Frontal cortex (tissue), 4 donors: ENCODE data around the gene MPC2. TPM values are rescaled to one million over a fixed set of nuclear protein-coding genes. Genes with fewer than 3 reads are reported as not detected.

Source experiments
- DNase-seq, 2 donors: peaks; one replicate each; pipeline ENCODE4 v3.0.0; 2012; ENCODE audit warnings: low spot score in 2 of 2
- FAIRE-seq: peaks from 2 replicates; lab custom pipeline; 2012; peaks lifted over from hg19 to GRCh38; lab: Jason Lieb, UNC
- total RNA-seq: library from RNA; depleted of rRNA; stranded (reverse); fragments of >200 nt; gene quantifications from one replicate; pipeline ENCODE4 v1.2.3, GENCODE V29; 2014
- donor health status: control.
- donor health status: control.
- donor health status: control.

The MPC2 gene
- total RNA-seq, result 62.8 TPM

DNA sequence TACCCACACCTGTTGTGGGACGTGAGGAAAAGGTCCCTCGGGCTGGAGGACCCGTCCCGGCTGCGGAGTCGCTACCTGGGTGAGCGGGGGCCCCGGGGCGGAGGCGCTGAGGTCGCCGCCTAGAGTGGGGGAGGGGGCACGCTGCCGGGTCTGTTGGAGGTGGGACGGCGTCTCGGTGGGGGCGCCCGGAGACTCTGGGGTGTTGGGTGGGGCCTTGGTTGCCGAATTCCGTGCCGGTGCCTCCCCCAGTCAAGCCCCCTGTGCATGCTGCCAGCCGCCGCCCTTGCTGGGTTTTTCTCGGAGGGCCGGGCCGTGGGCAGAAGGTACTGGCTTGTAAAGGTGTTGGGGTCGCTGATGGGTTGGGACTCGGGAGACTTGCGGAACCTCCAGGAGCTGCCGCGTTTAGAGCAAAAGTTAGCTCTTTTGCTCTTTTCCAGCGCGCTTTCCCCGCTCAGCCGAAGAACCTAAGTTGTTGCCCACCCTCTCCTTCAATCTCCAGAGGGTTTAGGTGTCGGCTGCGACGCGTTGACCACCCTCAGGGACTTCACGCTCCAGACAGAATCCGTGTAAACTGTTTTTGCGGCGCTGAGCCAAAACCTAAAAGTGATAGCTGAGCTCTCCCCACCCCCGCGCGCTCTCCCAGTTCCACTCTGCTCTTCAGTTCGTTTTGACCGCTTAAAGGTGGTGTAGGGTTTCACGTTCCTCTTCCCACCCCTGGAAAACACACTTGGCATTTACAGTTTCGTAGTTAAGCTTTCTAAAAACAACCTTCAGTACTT lies at the start of gene MPC2:
TSS of gene MPC2 (minus strand) at position 143 of the 779 bp plus-strand sequence. CDS start 1,231 bp downstream, outside the sequence.
- FAIRE-seq (no peak), DNase-seq (peak; percentile 34 to 43)

DNA sequence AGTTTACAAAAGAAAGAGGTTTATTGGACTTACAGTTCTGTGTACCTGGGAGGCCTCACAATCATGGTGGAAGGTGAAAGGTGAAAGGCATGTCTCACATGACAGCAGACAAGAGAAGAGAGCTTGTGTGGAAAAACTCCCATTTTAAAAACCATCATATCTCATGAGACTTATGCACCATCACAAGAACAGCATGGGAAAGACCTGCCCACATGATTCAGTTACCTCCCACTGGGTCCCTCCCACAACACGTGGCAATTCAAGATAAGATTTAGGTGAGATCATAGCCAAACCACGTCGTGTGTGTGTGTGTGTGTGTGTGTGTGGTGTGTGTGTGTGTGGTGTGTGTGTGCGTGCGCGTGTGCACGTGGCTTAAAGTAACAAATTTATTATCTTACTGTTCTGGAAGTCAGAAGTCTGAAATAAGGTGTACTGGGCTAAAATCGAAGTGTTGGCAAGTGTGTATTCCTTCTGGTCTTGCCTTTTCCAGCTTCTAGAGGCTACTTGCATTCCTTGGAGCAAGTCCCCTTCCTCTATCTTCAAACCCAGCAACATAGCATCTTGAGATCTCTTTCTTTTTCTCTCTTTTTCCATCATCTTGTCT lies 48.1 kb upstream of the MPC2 start:
- FAIRE-seq (no peak), DNase-seq (no peak)

DNA sequence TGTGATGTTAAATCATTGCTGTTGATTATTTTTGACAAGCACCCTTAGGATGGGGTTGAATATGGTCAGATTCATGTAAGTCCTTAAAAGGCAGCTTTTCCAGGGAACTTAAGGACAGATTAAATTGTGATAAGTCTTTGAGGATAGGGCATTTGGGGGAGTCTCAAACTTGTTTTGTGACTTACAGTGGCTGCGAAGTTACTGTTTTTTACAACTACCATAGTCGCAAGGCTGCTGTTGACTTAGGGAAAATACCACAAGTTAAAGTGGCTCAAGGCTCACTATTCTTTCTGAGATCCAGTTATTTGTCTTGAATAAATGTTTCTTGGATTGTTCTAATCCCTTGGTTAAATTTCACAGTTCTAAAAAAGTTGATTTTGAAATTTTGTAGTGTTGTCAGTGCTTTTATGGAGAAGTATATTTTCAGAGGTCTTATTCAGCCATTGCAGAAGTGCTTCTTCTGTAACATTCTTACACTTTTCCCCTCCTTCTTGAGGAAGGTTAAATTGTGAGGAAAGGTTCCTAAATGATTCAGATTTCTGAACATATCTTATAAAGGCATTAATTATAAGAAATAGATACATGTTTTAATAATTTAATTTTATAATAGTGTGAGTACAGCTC lies 47.0 kb upstream of the MPC2 start:
- FAIRE-seq, result no peak
- DNase-seq, result no peak

DNA sequence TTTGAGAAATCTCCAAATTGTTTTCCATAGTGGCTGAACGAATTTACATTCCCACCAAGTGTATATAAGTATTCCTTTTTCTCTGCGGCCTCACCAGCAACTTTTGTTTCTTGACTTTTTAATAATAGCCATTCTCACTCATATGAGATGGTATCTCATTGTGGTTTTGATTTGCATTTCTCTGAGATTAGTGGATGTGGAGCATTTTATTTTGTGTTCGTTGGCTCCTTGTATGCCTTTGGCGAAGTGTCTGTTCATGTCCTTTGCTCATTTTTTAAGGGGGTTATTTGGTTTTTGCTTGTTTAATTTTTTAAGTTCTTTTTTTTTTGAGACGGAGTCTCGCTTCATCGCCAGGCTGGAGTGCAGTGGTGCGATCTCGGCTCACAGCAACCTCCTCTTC lies 45.1 kb upstream of the MPC2 start:
- DNase-seq (no peak), FAIRE-seq (no peak)

DNA sequence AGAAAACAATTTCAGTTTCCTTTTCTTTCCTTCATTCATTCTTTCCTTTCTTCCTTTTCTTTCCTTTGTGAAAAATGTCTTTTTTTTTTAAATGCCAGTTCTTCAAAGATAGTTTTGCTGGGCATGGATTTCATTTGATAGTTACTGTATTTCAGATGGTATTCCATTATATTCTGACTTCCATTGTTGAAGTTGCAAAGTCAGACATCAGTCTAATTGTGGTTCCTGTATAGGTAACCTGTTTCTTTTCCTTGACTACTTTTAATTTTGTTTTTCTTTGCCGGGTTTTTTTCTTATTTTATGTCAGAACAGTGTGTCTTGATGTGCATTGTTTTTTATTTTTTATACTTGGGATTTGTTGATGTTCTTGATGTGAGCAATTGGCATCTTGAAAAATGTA lies 40.4 kb upstream of the MPC2 start:
- FAIRE-seq (no peak), DNase-seq (no peak)

DNA sequence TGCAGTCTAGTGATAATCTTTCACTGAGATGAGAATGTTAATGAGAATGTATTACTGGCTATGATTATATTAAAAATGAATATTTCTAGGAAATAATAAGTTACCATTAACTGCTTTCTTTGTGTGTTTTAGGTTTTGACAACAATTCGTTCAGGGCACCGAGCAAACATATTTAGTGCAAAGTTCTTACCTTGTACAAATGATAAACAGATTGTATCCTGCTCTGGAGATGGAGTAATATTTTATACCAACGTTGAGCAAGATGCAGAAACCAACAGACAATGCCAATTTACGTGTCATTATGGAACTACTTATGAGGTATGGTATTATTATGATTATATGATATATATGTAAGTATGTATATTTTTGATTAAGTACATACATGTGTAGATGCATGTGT lies 37.8 kb upstream of the MPC2 start:
- DNase-seq, result no peak
- FAIRE-seq, result no peak

DNA sequence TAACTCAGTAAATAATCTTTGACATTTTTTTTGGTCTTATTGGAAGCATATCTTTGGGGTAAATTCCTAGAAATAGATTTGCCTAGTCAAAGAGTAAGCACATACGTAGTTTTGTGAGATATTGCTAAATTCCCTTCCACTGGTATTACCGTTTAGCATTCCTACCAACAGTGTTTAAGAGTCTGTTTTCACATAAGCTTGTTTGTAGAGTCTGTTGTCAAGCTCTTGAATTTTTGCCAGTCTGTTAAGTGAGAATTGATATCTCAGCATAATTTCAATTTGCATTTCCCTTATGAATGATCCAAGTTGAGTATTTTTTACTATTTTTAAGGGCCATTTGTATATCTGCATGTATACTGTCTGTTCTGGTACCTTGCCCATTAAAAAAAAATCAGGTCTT lies 37.0 kb upstream of the MPC2 start:
- FAIRE-seq (no peak), DNase-seq (no peak)

DNA sequence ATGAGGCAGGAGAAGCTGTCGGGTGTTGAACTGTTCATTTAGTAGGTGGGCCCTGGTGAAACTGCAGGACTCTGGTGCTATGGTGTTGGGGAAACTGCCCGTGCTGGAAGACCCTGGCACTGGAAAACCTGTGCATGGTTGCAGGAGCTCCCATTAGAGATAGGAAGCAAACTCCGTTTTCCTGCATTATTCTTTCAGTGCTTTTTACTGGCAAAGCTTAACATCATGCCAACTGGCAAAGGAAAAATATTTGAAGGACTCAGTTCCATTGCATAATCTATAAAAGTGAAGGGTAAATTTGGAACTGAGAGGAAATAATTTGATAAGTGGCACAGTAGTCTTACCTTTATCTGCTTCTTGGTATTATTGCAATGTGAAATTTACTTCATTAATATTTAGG lies 31.7 kb upstream of the MPC2 start:
- DNase-seq (no peak), FAIRE-seq (no peak)

DNA sequence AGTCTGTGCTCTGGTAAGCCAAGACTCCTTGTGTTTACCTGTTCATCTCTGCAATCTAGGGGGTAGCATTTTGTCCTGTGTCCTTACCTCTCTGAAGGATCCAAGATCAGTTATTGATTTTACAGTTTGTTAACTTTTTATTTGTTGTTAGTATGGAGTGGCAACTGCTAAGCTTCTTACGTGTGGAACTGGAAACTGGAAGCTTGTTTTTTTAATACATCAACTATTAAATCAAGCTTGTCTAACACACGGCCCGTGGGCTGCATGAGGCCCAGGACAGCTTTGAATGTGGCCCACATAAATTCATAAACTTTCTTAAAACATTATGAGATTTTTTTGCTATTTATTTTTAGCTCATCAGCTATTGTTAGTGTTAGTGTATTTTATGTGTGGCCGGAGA lies 29.2 kb upstream of the MPC2 start:
- FAIRE-seq (no peak), DNase-seq (no peak)

DNA sequence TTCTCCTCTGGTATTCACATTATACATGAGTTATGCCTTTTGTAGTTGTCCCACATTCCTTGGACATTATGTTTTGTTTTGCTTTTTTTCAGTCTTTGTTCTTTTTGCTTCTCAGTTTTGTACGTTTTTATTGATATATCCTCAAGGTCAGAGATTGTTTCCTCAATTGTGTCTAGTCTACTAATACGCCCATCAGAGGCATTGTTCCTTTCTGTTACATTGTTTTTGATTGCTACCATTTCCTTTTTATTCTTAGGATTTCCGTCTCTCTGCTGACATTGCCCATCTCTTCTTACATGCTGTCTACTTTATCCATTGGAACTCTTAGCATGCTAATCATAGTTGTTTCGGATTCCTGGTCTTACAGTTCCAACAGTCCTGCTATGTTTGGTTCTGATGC lies 27.8 kb upstream of the MPC2 start:
- no peak for FAIRE-seq

DNA sequence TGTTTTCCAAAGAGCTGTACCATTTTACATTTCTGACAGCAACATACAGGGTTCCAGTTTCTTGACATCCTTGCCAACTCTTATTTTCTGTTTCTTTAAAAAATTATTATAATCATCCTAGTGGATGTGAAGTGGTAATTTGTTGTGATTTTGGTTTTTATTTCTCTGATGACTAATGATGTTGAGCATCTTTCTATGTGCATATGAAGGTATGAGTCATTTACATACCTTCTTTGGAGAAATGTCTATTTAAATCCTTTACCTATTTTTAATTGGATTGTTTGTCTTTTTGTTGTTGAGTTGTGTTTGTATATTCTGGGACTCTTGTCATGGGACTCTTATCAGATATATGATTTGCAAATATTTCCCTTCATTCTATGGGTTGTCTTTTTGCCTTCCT lies 20.8 kb upstream of the MPC2 start:
- FAIRE-seq (no peak), DNase-seq (no peak)

More for the DNA sequence above, 27.8 kb upstream of the MPC2 start:
- no peak for DNase-seq

DNA sequence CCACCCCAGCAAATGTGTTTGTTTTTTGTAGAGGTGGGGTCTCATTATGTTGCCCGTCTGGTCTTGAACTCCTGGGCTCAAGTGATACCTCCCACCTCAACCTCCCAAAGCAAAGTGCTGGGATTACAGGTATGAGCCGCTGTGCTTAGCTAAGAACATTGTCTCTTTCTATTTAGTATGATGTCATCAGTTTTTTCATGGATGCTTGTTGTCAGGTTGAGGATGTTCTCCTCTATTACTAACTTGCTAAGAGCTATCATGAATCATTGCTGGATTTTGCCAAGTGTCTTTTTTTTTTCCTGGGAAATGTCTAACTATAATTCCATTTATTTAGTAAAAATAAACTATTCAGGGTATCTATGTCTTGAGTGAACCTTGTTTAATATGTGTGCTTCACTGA lies 19.0 kb upstream of the MPC2 start:
- FAIRE-seq, result no peak

DNA sequence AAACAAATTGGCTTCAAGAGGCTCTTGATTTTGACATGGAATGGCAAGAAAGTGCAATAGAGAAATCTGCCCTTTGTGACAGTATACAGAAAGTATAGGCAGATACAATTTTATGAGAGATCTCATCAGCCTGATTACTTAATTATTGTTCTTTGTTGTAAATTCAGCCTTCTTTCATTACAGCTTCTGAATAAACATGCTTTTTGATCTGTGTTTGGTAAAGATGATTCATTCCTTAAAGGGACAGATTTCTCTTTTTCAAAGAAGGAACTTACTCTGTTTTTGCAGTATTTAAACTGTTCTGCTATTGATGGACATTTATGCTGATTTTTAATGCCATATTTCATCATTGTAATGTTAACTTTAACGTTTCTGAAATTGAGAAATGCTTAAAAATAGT lies 13.7 kb upstream of the MPC2 start:
- FAIRE-seq (no peak), DNase-seq (no peak)

More for the DNA sequence above, 19.0 kb upstream of the MPC2 start:
- DNase-seq, result no peak

DNA sequence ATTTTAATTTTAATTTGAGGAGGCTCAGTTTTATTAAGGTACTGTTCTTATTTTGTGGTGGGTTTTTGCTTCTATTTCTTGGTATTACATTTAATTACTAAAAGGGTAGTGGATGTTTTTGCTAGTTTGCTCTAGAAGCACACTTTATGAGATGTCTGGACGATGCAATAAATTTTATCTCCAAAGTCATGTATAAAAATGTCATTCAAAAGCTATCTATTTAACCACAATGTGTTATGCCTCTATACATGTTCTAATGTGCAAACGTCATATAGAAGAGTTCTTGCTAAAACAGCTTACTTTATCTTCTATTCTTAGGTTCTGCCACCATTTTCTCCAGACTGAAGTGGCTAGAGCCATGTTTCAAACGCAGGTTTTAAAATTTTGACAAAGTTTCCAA lies 12.9 kb upstream of the MPC2 start:
- no peak for DNase-seq
- no peak for FAIRE-seq

DNA sequence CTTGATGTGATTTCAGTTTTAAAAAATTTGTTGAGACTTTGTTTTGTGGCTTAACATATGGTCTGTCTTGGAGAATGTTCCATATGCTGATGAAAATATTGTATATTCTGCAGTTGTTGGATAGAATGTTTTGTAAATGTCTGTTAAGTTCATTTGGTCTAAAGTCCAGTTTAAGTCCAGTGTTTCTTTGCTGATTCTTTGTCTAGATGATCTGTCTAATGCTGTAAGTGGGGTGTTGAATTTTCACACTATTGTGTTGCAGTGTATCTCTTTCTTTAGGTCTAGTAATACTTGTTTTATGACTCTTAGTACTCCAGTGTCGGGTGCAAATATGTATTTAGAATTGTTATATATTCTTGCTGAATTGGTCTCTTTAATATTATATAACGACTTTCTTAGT lies 10.9 kb upstream of the MPC2 start:
- DNase-seq, result no peak
- no peak for FAIRE-seq

DNA sequence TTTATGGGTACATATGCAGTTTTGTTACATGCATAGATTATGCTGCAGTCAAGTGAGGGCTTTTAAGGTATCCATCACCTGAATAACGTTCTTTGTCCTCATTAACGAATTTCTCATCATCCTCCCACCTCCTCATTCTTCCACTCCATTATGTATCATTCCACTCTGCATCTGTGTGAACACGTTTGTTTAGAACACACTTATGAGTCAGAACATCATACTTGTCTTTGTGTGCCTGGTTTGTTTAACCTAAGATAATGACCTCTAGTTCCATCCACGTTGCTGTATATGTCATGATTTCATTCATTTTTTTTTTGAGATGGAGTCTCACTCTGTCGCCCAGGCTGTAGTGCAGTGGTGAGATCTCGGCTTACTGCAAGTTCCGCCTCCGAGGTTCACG lies 6.7 kb upstream of the MPC2 start:
- FAIRE-seq (no peak), DNase-seq (no peak)

DNA sequence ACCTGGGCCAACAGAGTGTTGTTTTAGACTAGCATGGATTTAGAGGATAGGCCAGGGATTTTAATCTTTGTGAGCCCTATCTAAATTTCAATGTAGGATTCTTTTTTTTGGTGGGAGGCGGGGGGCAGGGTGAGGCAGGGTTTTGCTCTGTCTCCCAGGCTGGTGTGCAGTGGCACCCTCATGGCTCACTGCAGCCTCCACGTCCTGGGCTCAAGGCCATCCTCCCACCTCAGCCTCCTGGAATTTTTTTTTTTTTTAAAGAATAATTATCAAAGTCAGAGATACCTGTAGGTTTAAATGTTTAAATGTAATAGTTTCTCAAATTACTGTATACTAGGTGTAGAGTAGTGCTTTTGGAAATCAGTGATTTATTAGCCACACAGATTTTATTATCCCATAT lies 3.4 kb upstream of the MPC2 start:
- DNase-seq, result no peak
- no peak for FAIRE-seq

DNA sequence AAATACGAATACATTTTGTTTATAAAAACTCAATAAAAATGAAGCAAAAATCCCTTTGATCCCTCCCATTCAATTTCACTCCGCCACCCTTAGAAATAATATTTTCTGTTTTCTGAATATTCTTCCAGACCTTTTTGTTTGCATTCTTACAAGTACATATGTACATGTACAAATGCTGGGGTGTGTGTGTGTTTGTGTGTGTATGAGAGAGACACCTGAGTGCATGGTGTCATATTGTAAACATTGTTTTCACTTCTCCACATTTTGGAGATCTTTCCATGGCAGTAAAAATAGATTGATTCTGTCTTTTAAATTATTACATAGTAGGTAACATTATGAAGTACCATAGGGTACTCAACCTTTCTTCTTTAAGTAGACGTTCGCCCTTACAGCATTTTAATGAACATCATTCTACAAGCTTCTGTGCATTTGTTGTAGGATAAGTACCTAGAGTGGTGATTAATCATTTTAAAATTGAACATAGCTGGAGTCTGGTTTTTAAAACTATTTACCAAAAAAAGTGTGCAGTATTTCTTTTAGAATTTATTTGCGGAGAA lies 1.3 kb upstream of the MPC2 start:
- DNase-seq (no peak), FAIRE-seq (no peak)

DNA sequence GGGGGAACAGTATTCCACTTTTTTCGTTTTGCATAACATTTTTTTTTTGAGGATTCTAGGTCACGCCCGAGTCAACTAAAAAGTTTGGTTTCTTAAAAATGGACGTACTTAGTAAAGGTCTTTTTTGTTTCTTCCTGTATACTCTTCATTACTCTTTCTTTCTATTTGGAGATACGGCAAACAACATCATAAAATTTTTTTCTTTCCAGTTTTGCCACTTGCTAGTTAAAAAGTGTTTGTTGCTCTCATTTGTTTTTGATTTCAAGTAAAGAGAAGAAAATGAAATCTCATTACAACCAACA lies 788 bp upstream of the MPC2 start:
- no peak for FAIRE-seq
- DNase-seq, result no peak

DNA sequence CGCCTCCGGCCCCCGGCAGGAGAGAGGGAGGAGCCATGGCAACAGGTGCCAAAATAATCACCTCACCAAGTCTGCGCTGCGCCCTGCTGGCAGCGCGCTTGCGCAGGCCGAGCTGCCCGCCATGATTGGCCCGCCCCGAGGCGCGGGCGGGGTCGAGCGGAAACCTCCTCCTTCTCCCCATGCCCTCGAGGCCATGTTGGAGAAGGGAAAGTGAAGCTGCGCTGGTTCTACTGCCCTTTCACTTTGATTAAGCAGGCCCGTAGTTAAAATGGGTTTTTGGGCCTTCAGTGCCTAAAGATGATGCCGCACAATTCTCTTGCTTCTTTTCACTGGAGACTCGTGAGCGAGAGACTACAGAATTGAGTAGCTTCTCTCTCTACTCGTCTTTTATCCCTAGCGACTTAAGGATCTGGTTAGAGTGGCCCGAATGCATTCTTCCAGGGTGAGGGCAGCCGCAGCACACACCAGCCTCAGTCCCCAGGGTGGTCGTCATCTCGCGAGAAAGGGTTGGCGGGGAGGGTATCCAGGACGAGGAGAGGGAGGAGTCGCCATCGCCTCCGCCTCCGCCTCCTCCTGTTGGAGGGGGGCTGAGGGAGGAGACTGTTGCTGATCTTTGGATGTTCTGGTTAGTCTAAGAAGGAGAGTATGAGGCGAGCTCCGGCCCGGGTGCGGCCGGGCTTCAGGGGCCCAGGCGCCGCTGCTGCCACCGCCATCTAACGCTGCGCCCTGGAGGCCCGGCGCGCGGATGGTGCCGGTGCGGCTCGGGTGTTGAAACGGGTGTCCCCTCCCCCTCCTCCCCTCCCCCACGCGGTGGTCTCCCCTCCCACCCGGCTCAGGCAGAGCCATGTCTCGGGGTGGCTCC lies 573 bp downstream of the MPC2 start, which contains the start of gene DCAF6:
TSS of gene DCAF6 (plus strand) at position 616 of the 862 bp plus-strand sequence. CDS start at position 845, 229 bp downstream.
- DNase-seq (peak; percentile 94), FAIRE-seq (no peak)
